Breast epithelium (tissue), 4 donors: ENCODE measurements around the gene CACNA1E. TPM values are rescaled to one million over a fixed set of nuclear protein-coding genes. Genes with fewer than 3 reads are reported as not detected.

Experiments used
- DNase-seq, 2 donors: peaks; one replicate each; pipeline ENCODE4 v3.0.0-alpha.2; 2019; ENCODE audit warnings: low spot score in 2 of 2
- H3K27ac ChIP-seq, 2 donors: fragments of 200-600 bp; sonication (generic) in 1 of 2; one replicate each; pipeline ENCODE4 v1.5.1; 2016 to 2019; ENCODE audit warnings: mild to moderate bottlenecking in 1 of 2
- H3K27me3 ChIP-seq, 2 donors: fragments of 200-600 bp; sonication (generic) in 1 of 2; one replicate each; pipeline versions ENCODE4 v1.5.1 to v1.6.0; 2017 to 2019; ENCODE audit warnings: control low read depth in 1 of 2, mild to moderate bottlenecking in 1 of 2
- H3K36me3 ChIP-seq: fragments of 200-600 bp; one replicate; pipeline ENCODE4 v1.5.1; 2019
- H3K4me1 ChIP-seq, 2 donors: fragments of 200-600 bp; sonication (generic); one replicate each; pipeline ENCODE4 v1.5.1; 2016 to 2019; ENCODE audit warnings: control low read depth in 1 of 2
- H3K4me3 ChIP-seq, 3 donors: fragments of 200-600 bp; sonication (generic); 1 replicate in 2 of 3; 2 replicates in 1 of 3; pipeline ENCODE4 v1.5.1; 2016 to 2019; ENCODE audit warnings: mild to moderate bottlenecking in 3 of 3, moderate library complexity in 2 of 3
- H3K9me3 ChIP-seq, 2 donors: fragments of 200-600 bp; sonication (generic) in 1 of 2; one replicate each; pipeline ENCODE4 v1.5.1; 2016 to 2019; ENCODE audit warnings: control low read depth in 1 of 2
- POLR2A ChIP-seq: fragments of 450-650 bp; IDR thresholded peaks from one replicate; pipeline ENCODE4 v1.6.1; 2016; ENCODE audit warnings: antibody characterized with exemption, mild to moderate bottlenecking, moderate library complexity
- POLR2AphosphoS5 ChIP-seq, 3 donors: sonication (generic); formaldehyde crosslinking; IDR thresholded peaks; one replicate each; pipeline ENCODE4 v1.6.1; 2017; ENCODE audit warnings: antibody characterized with exemption in 3 of 3
- intact Hi-C: fragments of 100-400 bp; cut with DNase I; formaldehyde crosslinking; loops from one replicate; pipeline ENCODE4 v1.15.1; 2023; ENCODE audit warnings: low total_unique reads
- total RNA-seq, 3 donors: library from RNA; depleted of rRNA; stranded (reverse); fragments of >200 nt; gene quantifications; one replicate each; pipeline ENCODE4 v1.1.0, GENCODE V29; 2016
- TF ChIP-seq, protein P1 (sequence below), 3 donors: fragments of 450-650 bp; IDR thresholded peaks; one replicate each; pipeline ENCODE4 v1.5.1; 2016 to 2017; ENCODE audit warnings: antibody characterized with exemption in 3 of 3, mild to moderate bottlenecking in 3 of 3, moderate library complexity in 3 of 3

The CACNA1E gene
- total RNA-seq, 3 donors from 2014 or later: under 0.01 TPM; not detected in 2

DNA sequence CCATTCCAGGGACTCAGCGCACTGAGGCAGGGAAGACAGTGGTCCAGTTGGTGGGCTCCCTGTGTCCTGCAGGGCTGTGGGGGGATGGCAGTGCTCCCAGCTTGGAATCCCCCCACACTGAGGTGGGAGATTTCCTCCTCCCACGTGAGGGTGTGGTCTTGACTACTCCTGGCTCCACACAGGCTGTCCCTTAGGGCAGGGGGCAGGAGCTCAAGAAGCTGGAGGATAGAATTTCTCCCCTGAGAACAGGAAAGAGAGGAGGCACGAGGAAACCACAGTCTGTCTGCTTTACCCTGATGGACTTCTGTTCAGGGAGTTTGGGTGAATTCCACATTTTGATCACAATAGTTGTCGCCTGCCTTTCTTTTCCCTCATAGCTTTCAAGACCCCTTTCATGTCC lies 62.1 kb downstream of the CACNA1E start:
- TF ChIP-seq POLR2AphosphoS5 (IDR thresholded peaks at IDR 0.05): no peak
- TF ChIP-seq, protein P1, sequence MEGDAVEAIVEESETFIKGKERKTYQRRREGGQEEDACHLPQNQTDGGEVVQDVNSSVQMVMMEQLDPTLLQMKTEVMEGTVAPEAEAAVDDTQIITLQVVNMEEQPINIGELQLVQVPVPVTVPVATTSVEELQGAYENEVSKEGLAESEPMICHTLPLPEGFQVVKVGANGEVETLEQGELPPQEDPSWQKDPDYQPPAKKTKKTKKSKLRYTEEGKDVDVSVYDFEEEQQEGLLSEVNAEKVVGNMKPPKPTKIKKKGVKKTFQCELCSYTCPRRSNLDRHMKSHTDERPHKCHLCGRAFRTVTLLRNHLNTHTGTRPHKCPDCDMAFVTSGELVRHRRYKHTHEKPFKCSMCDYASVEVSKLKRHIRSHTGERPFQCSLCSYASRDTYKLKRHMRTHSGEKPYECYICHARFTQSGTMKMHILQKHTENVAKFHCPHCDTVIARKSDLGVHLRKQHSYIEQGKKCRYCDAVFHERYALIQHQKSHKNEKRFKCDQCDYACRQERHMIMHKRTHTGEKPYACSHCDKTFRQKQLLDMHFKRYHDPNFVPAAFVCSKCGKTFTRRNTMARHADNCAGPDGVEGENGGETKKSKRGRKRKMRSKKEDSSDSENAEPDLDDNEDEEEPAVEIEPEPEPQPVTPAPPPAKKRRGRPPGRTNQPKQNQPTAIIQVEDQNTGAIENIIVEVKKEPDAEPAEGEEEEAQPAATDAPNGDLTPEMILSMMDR (IDR thresholded peaks at IDR 0.05): no peak
- TF ChIP-seq POLR2A: no peak
- H3K4me1 ChIP-seq: no peaks in the 10 kb centered on the region
- no peaks in the 10 kb centered on the region for H3K9me3 ChIP-seq
- intact Hi-C loops: no loop called here
- H3K27me3 ChIP-seq: peaks cover 0 to 27% of the 10 kb centered on the region in 2 donors
- no peak overlapping the region for H3K27ac ChIP-seq
- H3K36me3 ChIP-seq: no peaks in the 10 kb centered on the region
- no peak overlapping the region for H3K4me3 ChIP-seq
- DNase-seq: no peak

DNA sequence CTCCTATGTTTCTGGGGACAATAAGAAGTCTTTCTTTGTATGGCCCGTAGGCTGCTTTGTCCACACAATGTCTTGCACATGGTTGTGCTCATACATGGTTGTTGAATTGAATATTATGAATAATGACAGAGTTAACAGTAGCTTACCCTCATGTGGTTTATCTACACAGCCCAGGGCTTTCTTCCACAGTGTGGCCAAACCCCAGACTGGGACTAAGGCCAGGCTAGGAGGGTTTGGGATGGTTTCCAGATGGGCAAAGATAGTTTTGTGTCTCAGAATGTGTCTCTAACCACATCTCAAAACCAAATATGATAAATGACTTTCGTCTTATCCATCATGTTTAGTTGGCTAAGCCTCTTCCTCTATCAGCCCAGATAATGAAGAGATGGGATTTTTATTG lies 65.2 kb downstream of the CACNA1E start:
- no peak overlapping the region for H3K4me3 ChIP-seq
- intact Hi-C loops: no loop called here
- TF ChIP-seq POLR2A (no peak), POLR2AphosphoS5 (IDR thresholded peaks at IDR 0.05) (no peak)
- TF ChIP-seq, protein P1 (IDR thresholded peaks at IDR 0.05): no peak
- peaks cover 0 to 27% of the 10 kb centered on the region in 2 donors for H3K27me3 ChIP-seq
- H3K4me1 ChIP-seq: no peaks in the 10 kb centered on the region
- H3K9me3 ChIP-seq: no peaks in the 10 kb centered on the region
- no peak overlapping the region for H3K27ac ChIP-seq
- no peaks in the 10 kb centered on the region for H3K36me3 ChIP-seq
- no peak for DNase-seq

DNA sequence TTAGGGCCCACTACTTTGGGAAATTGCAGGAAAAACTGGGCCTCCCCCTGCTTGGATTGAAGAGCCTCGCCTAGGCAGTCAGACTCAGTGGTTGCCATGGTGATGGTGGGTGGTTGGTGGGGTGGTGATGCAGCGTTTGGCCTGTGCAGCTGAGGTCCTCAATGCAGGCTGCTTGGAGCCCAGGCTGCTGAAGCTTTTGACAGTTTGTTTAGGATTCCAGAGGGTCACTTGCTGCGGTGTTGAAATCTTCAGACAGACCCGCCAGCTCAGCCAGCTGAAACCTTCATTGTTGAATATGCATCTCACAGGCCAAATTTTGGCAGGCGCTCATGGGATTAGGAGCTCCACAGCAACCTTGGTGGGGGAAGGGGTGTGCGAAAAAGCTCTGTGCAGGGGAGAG lies 67.9 kb downstream of the CACNA1E start:
- no peak for DNase-seq
- Histone ChIP-seq H3K27me3 (peaks cover 0 to 15% of the 10 kb centered on the region in 2 donors), H3K36me3 (no peaks in the 10 kb centered on the region), H3K27ac (no peak overlapping the region), H3K9me3 (no peaks in the 10 kb centered on the region), H3K4me3 (no peak overlapping the region), H3K4me1 (no peaks in the 10 kb centered on the region)
- TF ChIP-seq POLR2AphosphoS5 (IDR thresholded peaks at IDR 0.05): no peak
- TF ChIP-seq POLR2A: no peak
- TF ChIP-seq, protein P1 (IDR thresholded peaks at IDR 0.05): no peak
- intact Hi-C loops: no loop called here

DNA sequence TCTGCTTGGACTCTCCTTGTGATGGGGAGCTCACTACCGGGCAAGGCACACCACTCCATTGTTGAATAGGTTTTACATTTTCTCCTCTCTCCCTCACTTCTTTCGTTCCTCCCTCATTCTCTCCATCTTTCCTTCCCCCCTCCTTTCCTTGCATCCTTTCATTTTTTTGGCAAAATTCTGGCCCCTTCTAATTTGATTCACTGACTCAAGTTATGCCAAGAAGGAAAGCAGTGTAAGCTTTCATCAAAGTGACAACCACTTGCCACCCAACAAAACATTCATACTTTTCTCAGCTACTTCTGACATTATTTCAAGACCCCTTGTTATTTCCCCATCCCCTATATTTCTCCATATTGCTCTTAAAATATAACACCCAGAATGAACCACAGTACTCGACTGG lies 68.4 kb downstream of the CACNA1E start:
- no peak for DNase-seq

DNA sequence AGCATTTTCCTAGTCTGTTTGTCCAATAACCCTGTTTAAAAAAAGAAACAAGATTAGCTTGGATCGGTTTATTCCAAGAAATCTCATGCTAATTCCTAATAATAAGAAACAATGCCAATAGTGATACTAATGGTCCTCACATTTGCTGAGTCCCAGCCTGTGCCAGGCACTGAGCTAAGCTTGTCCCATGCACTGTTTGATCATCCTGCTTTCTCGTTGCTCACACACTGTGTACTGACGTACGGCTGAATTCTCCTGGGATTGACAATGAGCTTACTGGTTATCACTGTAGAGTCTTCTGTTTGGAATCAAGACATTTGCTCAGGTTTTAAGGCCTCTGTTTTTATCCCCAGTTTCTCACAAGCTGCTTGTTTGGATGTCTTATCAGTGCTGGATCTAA lies 71.1 kb downstream of the CACNA1E start:
- Histone ChIP-seq H3K27ac (no peak overlapping the region), H3K9me3 (no peaks in the 10 kb centered on the region), H3K4me1 (no peaks in the 10 kb centered on the region), H3K36me3 (no peaks in the 10 kb centered on the region), H3K27me3 (peaks cover 0 to 4% of the 10 kb centered on the region in 2 donors), H3K4me3 (no peak overlapping the region)
- TF ChIP-seq, protein P1 (IDR thresholded peaks at IDR 0.05): no peak
- TF ChIP-seq POLR2AphosphoS5 (IDR thresholded peaks at IDR 0.05): no peak
- TF ChIP-seq POLR2A: no peak
- intact Hi-C loops: no loop called here
- DNase-seq: no peak

More for the DNA sequence above, 68.4 kb downstream of the CACNA1E start:
- no peak overlapping the region for H3K27ac ChIP-seq
- no peaks in the 10 kb centered on the region for H3K4me1 ChIP-seq
- TF ChIP-seq POLR2AphosphoS5 (IDR thresholded peaks at IDR 0.05) (no peak), POLR2A (no peak)
- TF ChIP-seq, protein P1 (IDR thresholded peaks at IDR 0.05): no peak
- intact Hi-C loops: no loop called here
- H3K36me3 ChIP-seq: no peaks in the 10 kb centered on the region
- no peak overlapping the region for H3K4me3 ChIP-seq
- peaks cover 0 to 12% of the 10 kb centered on the region in 2 donors for H3K27me3 ChIP-seq
- no peaks in the 10 kb centered on the region for H3K9me3 ChIP-seq
